ENCODE results near the gene GJB6. TPM values are rescaled to one million over a fixed set of nuclear protein-coding genes. Genes with fewer than 3 reads are reported as not detected.

Gene GJB6
- polyA plus RNA-seq, 2 of the 4 experiments (the other 2 are of a cell fraction) = 0.06 TPM; not detected in 1

DNA sequence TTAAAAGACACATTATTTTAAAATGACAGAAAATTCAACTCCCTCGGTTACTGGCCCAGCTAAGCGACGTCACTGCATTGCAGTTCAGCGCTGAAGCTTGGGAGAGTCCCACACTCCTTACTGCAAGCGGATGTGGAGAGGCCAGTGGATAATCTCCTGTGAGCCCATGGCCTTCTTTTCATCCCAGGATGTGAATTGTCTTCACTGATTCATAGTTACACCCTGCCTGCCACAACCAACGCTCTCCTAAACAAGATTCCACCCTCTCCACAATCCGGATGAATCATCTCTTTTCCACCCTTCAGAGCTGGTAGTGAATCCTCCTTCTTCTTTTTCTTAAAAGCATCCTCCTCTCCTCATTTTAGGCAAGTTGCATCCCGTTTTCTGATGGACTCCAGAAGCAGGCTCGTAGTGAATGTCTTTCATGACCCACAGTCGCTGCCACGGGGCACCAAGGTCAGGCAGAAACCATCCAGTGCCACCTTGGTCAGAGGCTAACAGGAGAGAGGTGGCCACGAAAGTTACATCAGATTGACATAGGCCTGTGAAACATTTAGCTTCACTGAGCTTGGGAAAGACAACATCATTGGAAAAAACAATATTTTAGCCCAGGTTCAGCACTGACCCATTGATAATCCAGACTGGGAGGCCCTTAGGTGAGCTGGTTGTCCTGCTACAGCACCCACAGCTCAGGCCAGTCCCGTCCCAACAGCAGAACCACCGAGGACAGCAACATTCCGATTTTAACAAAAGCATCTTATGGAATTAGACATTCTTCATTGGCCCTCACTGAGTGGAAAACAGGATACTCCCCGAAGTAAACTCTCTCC lies 41.4 kb downstream of the GJB6 start:
- FAIRE-seq = no peak
- Histone ChIP-seq H3K9me3 (no peaks in the 10 kb centered on the region), H3K4me2 (no peak overlapping the region), H3K4me1 (0 out of 3 replicates have a peak, but pooled peaks cover 2% of the 10 kb centered on the region), H3K4me3 (no peak overlapping the region), H3K27ac (no peak overlapping the region)
- no peak for ATAC-seq
- POLR2A ChIA-PET = no interaction called here
- CTCF ChIA-PET = interaction anchor here (0.8 to 3.5 kb wide), 3 partner anchors 9 to 304 kb away, joined by 3 to 16 read pairs (median 3); no protein-coding TSS in a partner anchor
- no peak for DNase-seq (ENCODE audit: low read depth in 1 of 2, low spot score in 1 of 2)
- WGBS (ENCODE audit: missing lambda C conversion rate) = 76% methylated on average over 15 of the region's 16 CpGs
- TF ChIP-seq TP53 (CRISPR knock-in tag; IDR thresholded peaks at IDR 0.05) = no peak
- no peak for TF ChIP-seq ESRRA (IDR thresholded peaks at IDR 0.05; ENCODE audit: borderline replicate concordance, low read length)
- TF ChIP-seq RAD21 (conservative IDR thresholded peaks at IDR 0.05 in 1 of 2, IDR thresholded peaks at IDR 0.05 in 1 of 2) = no peak
- no peak for TF ChIP-seq BHLHE40 (IDR thresholded peaks at IDR 0.05; ENCODE audit: low read depth, low read length)
- TF ChIP-seq CHD2 (IDR thresholded peaks at IDR 0.05; ENCODE audit: low read length, partially characterized antibody) = no peak
- no peak for TF ChIP-seq EHF (CRISPR knock-in tag; IDR thresholded peaks at IDR 0.05)
- TF ChIP-seq RARB (CRISPR knock-in tag; IDR thresholded peaks at IDR 0.05) = no peak
- no peak for TF ChIP-seq TFCP2L1 (CRISPR knock-in tag; IDR thresholded peaks at IDR 0.05)
- TF ChIP-seq EHMT2 (IDR thresholded peaks at IDR 0.05; ENCODE audit: low read depth) = no peak
- no peak for TF ChIP-seq RNF2 (IDR thresholded peaks at IDR 0.05; ENCODE audit: borderline replicate concordance, low read depth)
- TF ChIP-seq, protein P1, sequence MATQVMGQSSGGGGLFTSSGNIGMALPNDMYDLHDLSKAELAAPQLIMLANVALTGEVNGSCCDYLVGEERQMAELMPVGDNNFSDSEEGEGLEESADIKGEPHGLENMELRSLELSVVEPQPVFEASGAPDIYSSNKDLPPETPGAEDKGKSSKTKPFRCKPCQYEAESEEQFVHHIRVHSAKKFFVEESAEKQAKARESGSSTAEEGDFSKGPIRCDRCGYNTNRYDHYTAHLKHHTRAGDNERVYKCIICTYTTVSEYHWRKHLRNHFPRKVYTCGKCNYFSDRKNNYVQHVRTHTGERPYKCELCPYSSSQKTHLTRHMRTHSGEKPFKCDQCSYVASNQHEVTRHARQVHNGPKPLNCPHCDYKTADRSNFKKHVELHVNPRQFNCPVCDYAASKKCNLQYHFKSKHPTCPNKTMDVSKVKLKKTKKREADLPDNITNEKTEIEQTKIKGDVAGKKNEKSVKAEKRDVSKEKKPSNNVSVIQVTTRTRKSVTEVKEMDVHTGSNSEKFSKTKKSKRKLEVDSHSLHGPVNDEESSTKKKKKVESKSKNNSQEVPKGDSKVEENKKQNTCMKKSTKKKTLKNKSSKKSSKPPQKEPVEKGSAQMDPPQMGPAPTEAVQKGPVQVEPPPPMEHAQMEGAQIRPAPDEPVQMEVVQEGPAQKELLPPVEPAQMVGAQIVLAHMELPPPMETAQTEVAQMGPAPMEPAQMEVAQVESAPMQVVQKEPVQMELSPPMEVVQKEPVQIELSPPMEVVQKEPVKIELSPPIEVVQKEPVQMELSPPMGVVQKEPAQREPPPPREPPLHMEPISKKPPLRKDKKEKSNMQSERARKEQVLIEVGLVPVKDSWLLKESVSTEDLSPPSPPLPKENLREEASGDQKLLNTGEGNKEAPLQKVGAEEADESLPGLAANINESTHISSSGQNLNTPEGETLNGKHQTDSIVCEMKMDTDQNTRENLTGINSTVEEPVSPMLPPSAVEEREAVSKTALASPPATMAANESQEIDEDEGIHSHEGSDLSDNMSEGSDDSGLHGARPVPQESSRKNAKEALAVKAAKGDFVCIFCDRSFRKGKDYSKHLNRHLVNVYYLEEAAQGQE (IDR thresholded peaks at IDR 0.05) = no peak

GRCh38 chr13:20190076-20190475 lies 42.0 kb downstream of the GJB6 start:
- no peak overlapping the region for H3K4me2 ChIP-seq
- no peaks in the 10 kb centered on the region for H3K9me3 ChIP-seq
- ATAC-seq = no peak
- CTCF ChIA-PET = no interaction called here
- POLR2A ChIA-PET = no interaction called here
- 48% methylated on average over 5 of the region's 5 CpGs for WGBS (ENCODE audit: missing lambda C conversion rate)
- no peak for FAIRE-seq
- H3K4me1 ChIP-seq = 0 out of 3 replicates have a peak, but pooled peaks cover 2% of the 10 kb centered on the region
- DNase-seq (ENCODE audit: low read depth in 1 of 2, low spot score in 1 of 2) = no peak
- no peak overlapping the region for H3K4me3 ChIP-seq
- TF ChIP-seq FOSB (CRISPR knock-in tag; IDR thresholded peaks at IDR 0.05) (no peak), RAD21 (conservative IDR thresholded peaks at IDR 0.05 in 1 of 2, IDR thresholded peaks at IDR 0.05 in 1 of 2) (no peak), HOXB13 (CRISPR knock-in tag; IDR thresholded peaks at IDR 0.05; ENCODE audit: low read depth) (no peak), EHMT2 (IDR thresholded peaks at IDR 0.05; ENCODE audit: low read depth) (no peak), PBX3 (IDR thresholded peaks at IDR 0.05) (no peak), RFX5 (IDR thresholded peaks at IDR 0.05) (no peak), POLR2AphosphoS2 (conservative IDR thresholded peaks at IDR 0.05; ENCODE audit: low read length) (no peak), RNF2 (IDR thresholded peaks at IDR 0.05; ENCODE audit: borderline replicate concordance, low read depth) (no peak), JUN (IDR thresholded peaks at IDR 0.05) (no peak)
- TF ChIP-seq, protein P2, sequence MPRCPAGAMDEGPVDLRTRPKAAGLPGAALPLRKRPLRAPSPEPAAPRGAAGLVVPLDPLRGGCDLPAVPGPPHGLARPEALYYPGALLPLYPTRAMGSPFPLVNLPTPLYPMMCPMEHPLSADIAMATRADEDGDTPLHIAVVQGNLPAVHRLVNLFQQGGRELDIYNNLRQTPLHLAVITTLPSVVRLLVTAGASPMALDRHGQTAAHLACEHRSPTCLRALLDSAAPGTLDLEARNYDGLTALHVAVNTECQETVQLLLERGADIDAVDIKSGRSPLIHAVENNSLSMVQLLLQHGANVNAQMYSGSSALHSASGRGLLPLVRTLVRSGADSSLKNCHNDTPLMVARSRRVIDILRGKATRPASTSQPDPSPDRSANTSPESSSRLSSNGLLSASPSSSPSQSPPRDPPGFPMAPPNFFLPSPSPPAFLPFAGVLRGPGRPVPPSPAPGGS (IDR thresholded peaks at IDR 0.05) = no peak
- TF ChIP-seq, protein P1 (IDR thresholded peaks at IDR 0.05) = no peak
- TF ChIP-seq, protein P3, sequence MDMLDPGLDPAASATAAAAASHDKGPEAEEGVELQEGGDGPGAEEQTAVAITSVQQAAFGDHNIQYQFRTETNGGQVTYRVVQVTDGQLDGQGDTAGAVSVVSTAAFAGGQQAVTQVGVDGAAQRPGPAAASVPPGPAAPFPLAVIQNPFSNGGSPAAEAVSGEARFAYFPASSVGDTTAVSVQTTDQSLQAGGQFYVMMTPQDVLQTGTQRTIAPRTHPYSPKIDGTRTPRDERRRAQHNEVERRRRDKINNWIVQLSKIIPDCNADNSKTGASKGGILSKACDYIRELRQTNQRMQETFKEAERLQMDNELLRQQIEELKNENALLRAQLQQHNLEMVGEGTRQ (IDR thresholded peaks at IDR 0.05) = no peak
- H3K27ac ChIP-seq = no peak overlapping the region

Measured in A549 (cell line).